Coronary artery (tissue), 2 donors: ENCODE results near the gene LRRC15.

ENCODE experiments used
- DNase-seq: peaks from one replicate; pipeline ENCODE4 v3.0.0-alpha.2; 2017; ENCODE audit warnings: low spot score
- H3K27ac ChIP-seq, 2 donors: fragments of 200-600 bp; sonication (generic); one replicate each; pipeline ENCODE4 v1.5.1; 2016 to 2019
- H3K4me3 ChIP-seq: fragments of 200-600 bp; sonication (generic); 2 replicates; pipeline ENCODE4 v1.5.1; 2016; ENCODE audit warnings: mild to moderate bottlenecking, moderate library complexity
- CTCF ChIP-seq: fragments of 200-600 bp; sonication (generic); IDR thresholded peaks from one replicate; pipeline ENCODE4 v1.5.1; 2019; ENCODE audit warnings: antibody characterized with exemption

The LRRC15 gene

GRCh38 chr3:194374935-194375334, 5.4 kb upstream of the LRRC15 start:
- no peak for DNase-seq
- H3K27ac ChIP-seq: no peak overlapping the region
- TF ChIP-seq CTCF: no peak
- no peak overlapping the region for H3K4me3 ChIP-seq

- no peak for TF ChIP-seq CTCF
- DNase-seq: no peak
- no peak overlapping the region for H3K27ac ChIP-seq
- no peak overlapping the region for H3K4me3 ChIP-seq
Measured at GRCh38 chr3:194373899-194374298, 4.4 kb upstream of the LRRC15 start.

GRCh38 chr3:194373028-194373427, 3.5 kb upstream of the LRRC15 start:
- no peak overlapping the region for H3K27ac ChIP-seq
- no peak for DNase-seq
- no peak for TF ChIP-seq CTCF
- no peak overlapping the region for H3K4me3 ChIP-seq

- no peak for TF ChIP-seq CTCF
- DNase-seq: no peak
- H3K4me3 ChIP-seq: no peak overlapping the region
- H3K27ac ChIP-seq: no peak overlapping the region
Measured at GRCh38 chr3:194370753-194371152, 1.2 kb upstream of the LRRC15 start.

- Histone ChIP-seq H3K4me3 (no peak overlapping the region), H3K27ac (no peak overlapping the region)
- no peak for TF ChIP-seq CTCF
- DNase-seq: no peak
Measured at GRCh38 chr3:194368918-194369317, 625 bp downstream of the LRRC15 start.

GRCh38 chr3:194367992-194368841, 1.3 kb downstream of the LRRC15 start:
- no peak for DNase-seq
- no peak overlapping the region for H3K4me3 ChIP-seq
- no peak overlapping the region for H3K27ac ChIP-seq
- TF ChIP-seq CTCF: no peak

- TF ChIP-seq CTCF: no peak
- H3K4me3 ChIP-seq: no peak overlapping the region
- no peak for DNase-seq
- H3K27ac ChIP-seq: no peak overlapping the region
Measured at GRCh38 chr3:194365978-194366490, 3.5 kb downstream of the LRRC15 start.
